HG02763 (cell line): ENCODE data around the gene KNOP1.

Experiments
- ATAC-seq: cut with Tn5 transposase; IDR thresholded peaks from one replicate; pipeline ENCODE4 v1.9.1; 2021; ENCODE audit warnings: mild to moderate bottlenecking, moderate library complexity; ENCODE audit not compliant: unreplicated experiment

Gene KNOP1

GRCh38 chr16:19708296-19709205, 9.5 kb downstream of the KNOP1 start:
- ATAC-seq, result no peak

GRCh38 chr16:19707569-19708295, 10.3 kb downstream of the KNOP1 start:
- ATAC-seq, result no peak

DNA sequence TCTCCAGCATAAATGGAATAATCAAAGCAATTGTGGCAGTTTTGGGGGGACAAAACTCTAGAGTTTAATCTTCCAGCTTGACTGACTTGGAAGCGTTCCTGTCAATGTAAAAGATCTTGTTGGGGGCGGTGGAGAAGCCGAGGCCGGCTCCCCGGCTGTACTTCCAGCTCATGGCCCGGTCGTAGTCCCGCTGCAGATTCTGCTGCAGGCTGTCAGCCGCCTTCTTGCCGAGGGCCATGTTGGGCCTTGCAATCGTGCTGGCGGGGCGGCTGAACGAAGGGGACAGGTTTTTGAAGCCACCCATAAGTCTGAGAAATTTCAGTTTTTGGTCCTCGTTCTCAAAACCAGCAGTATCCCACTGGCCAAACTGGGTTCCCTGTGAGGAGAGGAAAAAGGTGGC, 11.2 kb downstream of the KNOP1 start:
- no peak for ATAC-seq

DNA sequence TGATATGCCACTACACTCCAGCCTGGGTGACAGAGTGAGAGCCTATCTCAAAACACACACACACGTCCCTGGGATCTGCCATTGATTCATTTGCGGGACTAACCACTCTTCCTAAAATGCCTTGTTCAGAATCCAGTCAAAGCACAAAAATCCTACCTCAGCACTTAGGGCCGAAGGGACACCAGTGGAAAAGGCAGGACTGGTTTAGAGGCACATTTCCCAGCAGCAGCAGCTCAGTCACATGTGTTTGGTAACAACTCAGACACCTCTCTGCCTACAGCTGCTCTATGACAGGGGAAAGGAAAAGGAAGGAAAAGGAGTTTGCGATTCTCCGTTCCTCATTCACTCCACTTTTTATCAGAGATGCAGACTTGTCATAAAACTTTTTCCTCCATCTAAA, 12.2 kb downstream of the KNOP1 start:
- no peak for ATAC-seq

DNA sequence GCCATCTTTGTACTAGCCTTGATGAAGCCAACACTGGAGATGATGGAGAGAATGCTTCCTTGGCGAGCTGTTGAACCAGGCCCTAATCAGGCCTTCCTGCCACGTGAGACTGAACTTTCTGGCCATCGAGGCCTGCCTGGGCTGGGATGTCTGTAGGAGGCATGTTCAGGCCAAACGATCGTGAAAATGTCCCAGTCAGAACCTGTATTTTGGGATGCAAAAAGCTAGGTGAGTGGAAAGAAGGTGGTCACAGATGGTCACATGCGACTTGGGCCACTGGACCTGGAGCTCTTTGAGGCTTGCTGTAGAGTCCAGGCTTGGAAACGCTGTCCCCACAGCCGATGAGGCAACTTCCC, 12.9 kb downstream of the KNOP1 start:
- ATAC-seq, result no peak

GRCh38 chr16:19704321-19705145, 13.5 kb downstream of the KNOP1 start:
- ATAC-seq, result no peak

GRCh38 chr16:19703172-19703889, 14.7 kb downstream of the KNOP1 start:
- ATAC-seq, result no peak

DNA sequence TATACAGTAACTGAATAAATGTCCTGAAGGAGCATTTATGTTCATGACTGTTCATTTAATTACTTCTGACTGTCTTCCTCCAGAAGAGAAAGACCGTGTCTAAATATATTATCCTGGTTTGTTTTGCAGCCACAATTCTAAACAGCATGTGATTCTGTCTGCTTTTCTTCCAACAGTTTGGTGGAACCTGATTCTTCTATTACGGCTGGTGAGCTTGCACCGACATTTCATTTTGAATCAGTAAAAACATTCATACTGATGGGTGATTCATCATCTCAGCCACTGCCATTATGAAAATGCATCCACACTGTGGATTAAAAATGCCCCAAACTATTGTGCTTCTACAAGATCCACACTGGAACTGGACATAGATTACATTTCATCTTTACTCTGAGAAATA, 16.9 kb downstream of the KNOP1 start:
- ATAC-seq, result no peak

DNA sequence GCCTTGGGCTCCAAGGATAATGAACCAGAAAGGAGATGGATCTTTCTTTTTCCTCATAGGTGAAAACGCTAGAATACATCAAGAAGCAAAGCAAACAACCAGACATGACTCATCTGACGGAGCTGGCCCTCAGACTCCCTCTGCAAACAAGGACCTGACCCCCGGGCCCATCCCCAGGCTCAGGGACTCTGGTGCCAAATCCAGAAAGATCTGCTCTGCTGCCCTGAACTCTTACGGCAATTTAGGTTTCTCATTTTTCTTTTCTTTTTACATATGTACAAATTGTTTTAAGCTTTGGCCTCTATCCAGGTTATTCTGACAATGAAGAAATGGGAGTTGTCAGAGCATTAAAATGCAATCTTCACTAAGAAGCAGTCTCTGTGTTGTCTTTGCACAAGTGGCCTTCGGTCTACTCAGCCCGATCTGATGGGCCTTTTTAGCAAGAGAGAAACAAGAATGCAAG, 17.7 kb downstream of the KNOP1 start:
- no peak for ATAC-seq

GRCh38 chr16:19699472-19699871, 18.6 kb downstream of the KNOP1 start:
- no peak for ATAC-seq

- ATAC-seq, result no peak
Observed at GRCh38 chr16:19698480-19699465, 19.3 kb downstream of the KNOP1 start.

DNA sequence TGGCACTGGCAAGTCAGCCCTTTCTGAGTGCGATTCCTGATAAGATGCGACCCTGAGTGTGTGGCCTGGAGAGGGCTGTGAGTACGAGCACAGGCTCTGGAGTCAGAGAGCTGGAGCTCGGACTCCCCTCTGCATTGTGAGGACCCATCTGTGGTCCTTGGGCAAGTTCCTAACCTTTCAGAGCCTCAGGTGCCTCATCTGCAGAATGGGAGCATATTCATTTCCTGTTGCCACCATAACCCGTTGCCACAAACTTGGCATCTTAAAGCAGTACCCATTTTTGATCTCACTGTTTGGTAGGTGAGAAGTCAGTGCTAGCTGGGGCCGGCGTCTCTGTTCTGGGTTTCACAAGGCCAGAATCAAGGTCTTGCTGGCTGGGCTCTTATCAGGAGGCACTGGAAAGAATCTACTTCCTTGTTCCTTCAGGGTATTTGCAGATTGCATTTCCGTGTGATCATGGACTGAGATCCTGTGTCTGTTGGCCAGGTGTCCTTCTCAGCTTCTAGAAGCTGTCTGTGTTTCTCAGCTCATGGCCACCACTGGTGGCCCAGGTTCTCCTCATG, 20.2 kb downstream of the KNOP1 start:
- no peak for ATAC-seq

DNA sequence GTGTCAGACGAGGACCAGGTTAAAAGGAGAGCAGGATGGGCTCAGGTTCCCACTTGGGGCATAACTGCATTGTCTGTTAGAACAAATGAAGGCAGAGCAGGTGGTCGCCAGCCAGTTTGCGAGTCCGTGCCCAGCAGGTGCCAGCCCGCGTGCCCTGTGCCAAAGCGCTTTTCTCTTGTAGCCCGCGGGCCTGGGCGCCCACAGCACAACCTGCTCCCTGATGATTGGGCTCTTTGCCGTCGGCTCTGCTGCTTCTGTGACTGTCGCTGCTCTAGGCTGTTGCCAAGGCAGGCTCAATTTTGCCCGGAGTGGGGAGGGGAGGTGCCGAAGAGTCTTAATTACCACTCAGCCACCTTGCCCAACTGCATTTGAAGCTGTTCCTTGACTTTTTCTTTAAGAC, 21.1 kb downstream of the KNOP1 start:
- no peak for ATAC-seq

GRCh38 chr16:19696328-19696727, 21.7 kb downstream of the KNOP1 start:
- ATAC-seq, result no peak

DNA sequence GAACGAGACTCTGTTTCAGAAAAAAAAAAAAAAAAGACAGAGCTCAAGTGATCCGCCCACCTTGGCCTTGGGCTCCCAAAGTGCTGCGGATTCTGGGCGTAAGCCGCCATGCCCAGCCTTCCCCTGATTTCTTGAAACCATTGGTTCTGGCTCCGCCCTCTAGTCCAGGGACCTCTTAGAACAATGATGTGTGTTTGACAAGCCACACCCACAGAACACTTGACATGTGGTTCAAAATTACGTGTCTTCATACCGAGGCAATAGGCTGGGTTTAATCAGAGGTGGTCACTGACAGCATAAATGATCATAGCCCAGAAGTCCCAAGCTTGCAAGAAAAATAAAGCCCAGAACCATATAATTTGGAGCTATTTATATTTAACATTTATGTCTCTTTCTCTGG, 23.0 kb downstream of the KNOP1 start:
- ATAC-seq, result no peak

GRCh38 chr16:19691161-19691711, 26.8 kb downstream of the KNOP1 start:
- ATAC-seq, result no peak

GRCh38 chr16:19690196-19690595, 27.8 kb downstream of the KNOP1 start:
- ATAC-seq, result no peak

DNA sequence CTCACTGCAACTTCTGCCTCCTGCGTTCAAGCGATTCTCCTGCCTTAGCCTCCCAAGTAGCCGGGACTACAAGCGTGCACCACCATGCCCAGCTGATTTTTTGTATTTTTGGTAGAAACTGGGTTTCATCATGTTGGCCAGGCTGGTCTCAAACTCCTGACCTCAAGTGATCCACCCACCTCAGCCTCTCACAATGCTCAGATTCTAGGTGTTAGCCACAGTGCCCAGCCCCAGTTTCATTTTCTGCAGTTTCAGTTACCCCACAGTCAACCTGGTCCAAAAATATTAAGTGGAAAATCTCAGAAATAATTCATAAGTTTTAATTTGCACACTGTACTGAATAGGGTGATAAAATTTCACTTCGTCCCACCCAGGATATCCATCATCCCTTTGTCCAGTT, 28.7 kb downstream of the KNOP1 start:
- no peak for ATAC-seq
